ENCODE measurements around the gene SSH3.

SSH3 gene

GRCh38 chr11:67301951-67302516 is 1.3 kb upstream of the SSH3 start:
- no peak for TF ChIP-seq CTCF (IDR thresholded peaks at IDR 0.05; ENCODE audit: borderline replicate concordance, control extremely low read depth, extremely low read depth, insufficient read depth, missing control alignments)
- in situ Hi-C loops (cut with MboI; ENCODE audit: low sequenced_read_pairs, unreplicated experiment): no loop called here
- DNase-seq (ENCODE audit: low spot score): no peak

- no peak for DNase-seq (ENCODE audit: low spot score)
- TF ChIP-seq CTCF (IDR thresholded peaks at IDR 0.05; ENCODE audit: borderline replicate concordance, control extremely low read depth, extremely low read depth, insufficient read depth, missing control alignments): no peak
- in situ Hi-C loops (cut with MboI; ENCODE audit: low sequenced_read_pairs, unreplicated experiment): no loop called here
These were observed 679 bp upstream of the SSH3 start for GRCh38 chr11:67302571-67303131.

GRCh38 chr11:67303835-67304411 is 593 bp downstream of the SSH3 start:
- no peak for DNase-seq (ENCODE audit: low spot score)
- in situ Hi-C loops (cut with MboI; ENCODE audit: low sequenced_read_pairs, unreplicated experiment): no loop called here
- TF ChIP-seq CTCF (IDR thresholded peaks at IDR 0.05; ENCODE audit: borderline replicate concordance, control extremely low read depth, extremely low read depth, insufficient read depth, missing control alignments): no peak

GRCh38 chr11:67304511-67305113 is 1.3 kb downstream of the SSH3 start:
- no peak for TF ChIP-seq CTCF (IDR thresholded peaks at IDR 0.05; ENCODE audit: borderline replicate concordance, control extremely low read depth, extremely low read depth, insufficient read depth, missing control alignments)
- in situ Hi-C loops (cut with MboI; ENCODE audit: low sequenced_read_pairs, unreplicated experiment): no loop called here
- no peak for DNase-seq (ENCODE audit: low spot score)

- TF ChIP-seq CTCF (IDR thresholded peaks at IDR 0.05; ENCODE audit: borderline replicate concordance, control extremely low read depth, extremely low read depth, insufficient read depth, missing control alignments): no peak
- peak; percentile 26 for DNase-seq (ENCODE audit: low spot score)
- in situ Hi-C loops (cut with MboI; ENCODE audit: low sequenced_read_pairs, unreplicated experiment): no loop called here
These were observed 3.6 kb downstream of the SSH3 start for GRCh38 chr11:67306769-67307544.

- TF ChIP-seq CTCF (IDR thresholded peaks at IDR 0.05; ENCODE audit: borderline replicate concordance, control extremely low read depth, extremely low read depth, insufficient read depth, missing control alignments): no peak
- peak; percentile 13 for DNase-seq (ENCODE audit: low spot score)
- in situ Hi-C loops (cut with MboI; ENCODE audit: low sequenced_read_pairs, unreplicated experiment): no loop called here
These were observed 4.2 kb downstream of the SSH3 start for GRCh38 chr11:67307545-67308001.

All from GM13976 (cell line).